IMR-90 (cell line): ENCODE measurements around the gene PXYLP1. TPM values are rescaled to one million over a fixed set of nuclear protein-coding genes. Genes with fewer than 3 reads are reported as not detected.

ENCODE experiments used
- ATAC-seq: fragments of 200-7000 bp; cut with Tn5 transposase; 2 replicates; pipeline ENCODE4 v1.9.1; 2020; ENCODE audit warnings: low read depth, mild to moderate bottlenecking, moderate library complexity
- BruUV-seq: library from RNA; stranded (reverse); fragments of 400-500 nt; replicated peaks from 2 replicates; lab custom pipeline; 2021; lab: Mats Ljungman, UMichigan
- CTCF ChIA-PET: fragments of 300-600 bp; formaldehyde crosslinking; extraction: SDS; loops from one replicate; lab custom pipeline; 2021; ENCODE audit warnings: antibody characterized with exemption; lab: Yijun Ruan, JAX
- POLR2A ChIA-PET: fragments of 300-600 bp; sonication (Branson Sonifier 250); formaldehyde crosslinking; loops from one replicate; lab custom pipeline; 2022; ENCODE audit warnings: antibody characterized with exemption; ENCODE audit not compliant: unreplicated experiment; lab: Charles Lee
- DNase-seq: peaks from one replicate; pipeline ENCODE4 v3.0.0; 2013
- H2AFZ ChIP-seq: replicated peaks from 2 replicates; pipeline ENCODE3; 2013; ENCODE audit warnings: low read length, mild to moderate bottlenecking; ENCODE audit not compliant: poor library complexity
- H2AK5ac ChIP-seq: 2 replicates; pipeline ENCODE4 v1.6.1; 2013; ENCODE audit warnings: low read depth, low read length, inconsistent platforms
- H2AK9ac ChIP-seq: replicated peaks from 2 replicates; pipeline ENCODE3; 2013; ENCODE audit warnings: mild to moderate bottlenecking, low read depth, low read length, moderate library complexity; ENCODE audit not compliant: poor library complexity
- H2BK120ac ChIP-seq: 2 replicates; pipeline ENCODE4 v1.6.1; 2013; ENCODE audit warnings: low read depth, low read length, inconsistent platforms
- H2BK15ac ChIP-seq: 3 replicates; pipeline ENCODE4 v1.6.1; 2013; ENCODE audit warnings: low read depth, low read length, inconsistent platforms
- H2BK20ac ChIP-seq: 2 replicates; pipeline ENCODE4 v1.6.1; 2013; ENCODE audit warnings: low read depth, mild to moderate bottlenecking, inconsistent platforms, low read length, moderate library complexity
- H2BK5ac ChIP-seq: 2 replicates; pipeline ENCODE4 v1.6.1; 2013; ENCODE audit warnings: mild to moderate bottlenecking, low read depth, low read length, inconsistent platforms; ENCODE audit not compliant: poor library complexity, severe bottlenecking
- H3K14ac ChIP-seq: replicated peaks from 2 replicates; pipeline ENCODE4 v1.6.1; 2013; ENCODE audit warnings: low read depth, low read length, inconsistent platforms
- H3K18ac ChIP-seq: 2 replicates; pipeline ENCODE4 v1.6.1; 2013; ENCODE audit warnings: low read depth, low read length, control low read depth
- H3K23ac ChIP-seq: 2 replicates; pipeline ENCODE4 v1.6.1; 2013; ENCODE audit warnings: low read depth, low read length, inconsistent platforms
- H3K27ac ChIP-seq: 2 replicates; pipeline ENCODE4 v1.5.1; 2013; ENCODE audit warnings: mild to moderate bottlenecking, control low read depth, low read length; ENCODE audit not compliant: insufficient read depth
- H3K27me3 ChIP-seq: 2 replicates; pipeline ENCODE4 v1.6.1; 2013; ENCODE audit warnings: low read length; ENCODE audit not compliant: control insufficient read depth, insufficient read depth
- H3K36me3 ChIP-seq: 2 replicates; pipeline ENCODE4 v1.6.1; 2013; ENCODE audit warnings: low read length, mixed read lengths; ENCODE audit not compliant: control insufficient read depth, insufficient read depth
- H3K4ac ChIP-seq: 2 replicates; pipeline ENCODE4 v1.6.1; 2013; ENCODE audit warnings: low read depth, low read length, inconsistent platforms
- H3K4me1 ChIP-seq: 2 replicates; pipeline ENCODE4 v1.6.1; 2013; ENCODE audit warnings: low read length, mixed read lengths; ENCODE audit not compliant: control insufficient read depth, insufficient read depth
- H3K4me2 ChIP-seq: 2 replicates; pipeline ENCODE4 v1.6.1; 2013; ENCODE audit warnings: low read depth, mild to moderate bottlenecking, control low read depth, low read length, moderate library complexity
- H3K4me3 ChIP-seq: 2 replicates; pipeline ENCODE4 v1.5.1; 2013; ENCODE audit warnings: low read depth, mild to moderate bottlenecking, control low read depth, low read length, moderate library complexity; ENCODE audit not compliant: insufficient read depth
- H3K56ac ChIP-seq: 2 replicates; pipeline ENCODE4 v1.6.1; 2013; ENCODE audit warnings: low read length, inconsistent platforms; ENCODE audit not compliant: insufficient read depth; ENCODE audit errors: extremely low read depth
- H3K79me1 ChIP-seq, 2 experiments: 2 replicates each; pipeline ENCODE4 v1.6.1; 2013; ENCODE audit warnings: low read length in 2 of 2, inconsistent platforms in 1 of 2, low read depth in 1 of 2
- H3K9ac ChIP-seq: 2 replicates; pipeline ENCODE4 v1.6.1; 2013; ENCODE audit warnings: low read depth, low read length, control low read depth
- H3K9me1 ChIP-seq: 2 replicates; pipeline ENCODE4 v1.6.1; 2013; ENCODE audit warnings: low read length, inconsistent platforms; ENCODE audit not compliant: insufficient read depth
- H3K9me3 ChIP-seq: 2 replicates; pipeline ENCODE4 v1.6.1; 2013; ENCODE audit warnings: low read length; ENCODE audit not compliant: control insufficient read depth, insufficient read depth
- H4K20me1 ChIP-seq: 2 replicates; pipeline ENCODE4 v1.6.1; 2013; ENCODE audit warnings: low read length, inconsistent platforms; ENCODE audit not compliant: insufficient read depth
- H4K5ac ChIP-seq: 2 replicates; pipeline ENCODE4 v1.6.1; 2013; ENCODE audit warnings: mild to moderate bottlenecking, low read depth, low read length, control low read depth
- H4K8ac ChIP-seq, 2 experiments: 2 replicates each; pipeline ENCODE4 v1.6.1; 2013; ENCODE audit warnings: low read depth in 2 of 2, low read length in 2 of 2, control low read depth in 1 of 2, inconsistent platforms in 1 of 2
- H4K91ac ChIP-seq: 2 replicates; pipeline ENCODE4 v1.6.1; 2013; ENCODE audit warnings: low read depth, low read length, inconsistent platforms; ENCODE audit not compliant: insufficient read depth
- BHLHE40 ChIP-seq: fragments of 150-350 bp; IDR thresholded peaks from 2 replicates; pipeline ENCODE4 v1.6.1; 2016; ENCODE audit warnings: mild to moderate bottlenecking, low read depth, low read length
- CEBPB ChIP-seq: IDR thresholded peaks from 2 replicates; pipeline ENCODE4 v1.6.1; 2012; ENCODE audit warnings: low read depth, low read length, improper control_type of control experiment
- MXI1 ChIP-seq: IDR thresholded peaks from 2 replicates; pipeline ENCODE4 v1.6.1; 2012; ENCODE audit warnings: low read depth, mild to moderate bottlenecking, low read length, moderate library complexity, borderline replicate concordance
- RAD21 ChIP-seq: IDR thresholded peaks from 2 replicates; pipeline ENCODE4 v1.6.1; 2012; ENCODE audit warnings: low read length, improper control_type of control experiment
- RCOR1 ChIP-seq: IDR thresholded peaks from 2 replicates; pipeline ENCODE4 v1.6.1; 2012; ENCODE audit warnings: mild to moderate bottlenecking, low read length, improper control_type of control experiment; ENCODE audit not compliant: insufficient replicate concordance
- RFX5 ChIP-seq: IDR thresholded peaks from 2 replicates; pipeline ENCODE4 v1.8.0; 2012; ENCODE audit warnings: low read depth, mild to moderate bottlenecking, low read length, moderate library complexity
- WGBS, 2 experiments: methylation state at CpG; one replicate each; pipeline versions ENCODE4 v1.1.5 to v1.1.7; 2013; ENCODE audit warnings: missing lambda C conversion rate in 2 of 2; ENCODE audit not compliant: insufficient read length in 1 of 2; ENCODE audit errors: extremely low coverage in 2 of 2; 5-methylcytosine and 5-hydroxymethylcytosine counted together
- dilution Hi-C: fragments of 300-500 bp; cut with HindIII; formaldehyde crosslinking; loops from one replicate; pipeline ENCODE4 v1.14.3; 2018; ENCODE audit warnings: low sequenced_read_pairs; ENCODE audit not compliant: unreplicated experiment
- in situ Hi-C: fragments of 300-500 bp; cut with MboI; formaldehyde crosslinking; loops from 3 replicates; pipeline ENCODE4 v1.14.3; 2019; ENCODE audit warnings: low sequenced_read_pairs, inconsistent platforms, mixed read lengths
- intact Hi-C: fragments of 100-400 bp; cut with micrococcal nuclease; formaldehyde crosslinking; loops from 2 replicates; pipeline ENCODE4 v1.10.0; 2022
- polyA plus RNA-seq, 3 experiments: library from polyadenylated mRNA; depleted of rRNA; stranded (reverse); fragments of >200 nt; gene quantifications; 2 replicates each; pipeline ENCODE4 v1.2.3, GENCODE V29; 2012; ENCODE audit warnings: low replicate concordance in 1 of 3
- total RNA-seq: library from RNA; depleted of rRNA; stranded (reverse); fragments of >200 nt; gene quantifications from 2 replicates; pipeline ENCODE4 v1.2.3, GENCODE V29; 2012
- TF ChIP-seq, protein P1 (sequence below): conservative IDR thresholded peaks from 2 replicates; pipeline ENCODE4 v1.5.1; 2012; ENCODE audit warnings: mild to moderate bottlenecking, low read depth, low read length, improper control_type of control experiment

Gene PXYLP1
- total and polyA plus RNA-seq, 2 of the 4 experiments (the other 2 are of a cell fraction): 11.7 to 15.6 TPM

DNA sequence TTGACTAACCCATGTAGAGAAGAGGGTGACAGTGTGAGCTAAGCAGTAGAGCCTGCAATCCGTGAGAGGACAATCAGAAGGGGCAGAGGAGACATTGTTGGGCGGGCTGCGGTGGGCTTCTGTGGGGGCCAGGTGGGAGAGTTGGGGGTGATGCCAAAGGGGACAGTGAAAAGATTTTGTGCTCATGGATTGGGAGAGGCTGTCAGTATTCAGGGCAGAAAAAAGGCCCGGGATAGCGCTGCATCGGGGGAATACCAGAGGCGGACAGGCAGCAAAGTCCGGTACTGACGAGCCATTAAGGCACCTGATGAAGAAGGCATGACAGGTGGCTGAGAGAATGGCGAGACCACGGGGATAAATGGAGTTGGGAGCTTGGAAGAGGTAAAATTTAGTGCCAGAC, 1.3 kb upstream of the PXYLP1 start:
- no peak overlapping the region for H3K9ac ChIP-seq
- H3K14ac ChIP-seq: no peak overlapping the region
- in situ Hi-C loops (no loop called here), intact Hi-C loops (loop anchor here (5.0 kb wide), 1 partner anchor 332 kb away; no protein-coding TSS in a partner anchor), dilution Hi-C loops (no loop called here)
- ATAC-seq: no peak
- no peak overlapping the region for H2BK15ac ChIP-seq
- peaks cover 3% of the 10 kb centered on the region; the same call in 1 of the 2 replicates for H3K27me3 ChIP-seq
- no peak overlapping the region for H2BK20ac ChIP-seq
- no peak overlapping the region for H2AK9ac ChIP-seq
- H3K79me1 ChIP-seq: peaks cover 0 to 6% of the 10 kb centered on the region in 2 experiments; a peak in 1 of 4 replicates
- peaks cover 5% of the 10 kb centered on the region; the same call in 1 of the 2 replicates for H3K4me1 ChIP-seq
- H4K5ac ChIP-seq: no peak overlapping the region
- H3K9me3 ChIP-seq: no peaks in the 10 kb centered on the region
- no peak overlapping the region for H3K56ac ChIP-seq
- ChIA-PET POLR2A (no interaction called here), CTCF (interaction anchor here (1.1 kb wide), 1 partner anchor 55 kb away, joined by 8 read pairs; no protein-coding TSS in a partner anchor)
- WGBS, 2 experiments: 100% methylated on average over 11 of the region's 11 CpGs; no CpG with 5 or more reads in 1 of the 2 experiments
- H3K27ac ChIP-seq: no peak overlapping the region
- H3K4ac ChIP-seq: no peak overlapping the region
- no peak for TF ChIP-seq BHLHE40
- TF ChIP-seq RFX5: no peak
- TF ChIP-seq, protein P1, sequence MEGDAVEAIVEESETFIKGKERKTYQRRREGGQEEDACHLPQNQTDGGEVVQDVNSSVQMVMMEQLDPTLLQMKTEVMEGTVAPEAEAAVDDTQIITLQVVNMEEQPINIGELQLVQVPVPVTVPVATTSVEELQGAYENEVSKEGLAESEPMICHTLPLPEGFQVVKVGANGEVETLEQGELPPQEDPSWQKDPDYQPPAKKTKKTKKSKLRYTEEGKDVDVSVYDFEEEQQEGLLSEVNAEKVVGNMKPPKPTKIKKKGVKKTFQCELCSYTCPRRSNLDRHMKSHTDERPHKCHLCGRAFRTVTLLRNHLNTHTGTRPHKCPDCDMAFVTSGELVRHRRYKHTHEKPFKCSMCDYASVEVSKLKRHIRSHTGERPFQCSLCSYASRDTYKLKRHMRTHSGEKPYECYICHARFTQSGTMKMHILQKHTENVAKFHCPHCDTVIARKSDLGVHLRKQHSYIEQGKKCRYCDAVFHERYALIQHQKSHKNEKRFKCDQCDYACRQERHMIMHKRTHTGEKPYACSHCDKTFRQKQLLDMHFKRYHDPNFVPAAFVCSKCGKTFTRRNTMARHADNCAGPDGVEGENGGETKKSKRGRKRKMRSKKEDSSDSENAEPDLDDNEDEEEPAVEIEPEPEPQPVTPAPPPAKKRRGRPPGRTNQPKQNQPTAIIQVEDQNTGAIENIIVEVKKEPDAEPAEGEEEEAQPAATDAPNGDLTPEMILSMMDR: no peak
- TF ChIP-seq CEBPB: no peak
- TF ChIP-seq RAD21: no peak
- TF ChIP-seq RCOR1: no peak
- no peak for TF ChIP-seq MXI1
- no peak overlapping the region for H2BK120ac ChIP-seq
- no peaks in the 10 kb centered on the region for H3K36me3 ChIP-seq
- H3K4me2 ChIP-seq: no peak overlapping the region
- no peak overlapping the region for H3K4me3 ChIP-seq
- H4K91ac ChIP-seq: no peak overlapping the region
- DNase-seq: no peak
- no peak overlapping the region for H3K18ac ChIP-seq
- peak overlapping the region in 1 of 2 experiments; percentile 84; a peak in 1 of 4 replicates for H4K8ac ChIP-seq
- peak overlapping the region; percentile 37 for H2AFZ ChIP-seq
- BruUV-seq: no TSS peak
- no peak overlapping the region for H2AK5ac ChIP-seq
- H3K9me1 ChIP-seq: no peaks in the 10 kb centered on the region
- no peak overlapping the region for H2BK5ac ChIP-seq
- no peak overlapping the region for H3K23ac ChIP-seq
- no peaks in the 10 kb centered on the region for H4K20me1 ChIP-seq
